Skeletal muscle satellite cell (primary cell): ENCODE data around the gene ZBTB21.
A peak's percentile ranks its signal among the peaks of the same experiment; 100 is the strongest.

Source experiments
- H3K27me3 ChIP-seq: 2 replicates; pipeline ENCODE4 v1.7.0; 2013; ENCODE audit warnings: low read length; ENCODE audit not compliant: control insufficient read depth, insufficient read depth
- H3K36me3 ChIP-seq: 2 replicates; pipeline ENCODE4 v1.7.0; 2013; ENCODE audit warnings: mild to moderate bottlenecking, control low read depth, low read length; ENCODE audit not compliant: insufficient read depth
- H3K4me1 ChIP-seq: 2 replicates; pipeline ENCODE4 v1.7.0; 2013; ENCODE audit warnings: low read length; ENCODE audit not compliant: control insufficient read depth, insufficient read depth
- H3K4me2 ChIP-seq: 2 replicates; pipeline ENCODE4 v1.7.0; 2013; ENCODE audit warnings: mild to moderate bottlenecking, low read length
- H3K4me3 ChIP-seq: 2 replicates; pipeline ENCODE4 v1.7.0; 2013; ENCODE audit warnings: low read length
- H3K9ac ChIP-seq: 2 replicates; pipeline ENCODE4 v1.7.0; 2013; ENCODE audit warnings: mild to moderate bottlenecking, low read depth, low read length, moderate library complexity
- H3K9me3 ChIP-seq: replicated peaks from 2 replicates; pipeline ENCODE4 v1.7.0; 2013; ENCODE audit warnings: mild to moderate bottlenecking, control low read depth, low read length

Gene ZBTB21

GRCh38 chr21:42016364-42016985 is 6.3 kb upstream of the ZBTB21 start:
- Histone ChIP-seq H3K4me2 (no peak overlapping the region), H3K36me3 (no peaks in the 10 kb centered on the region), H3K4me1 (no peaks in the 10 kb centered on the region), H3K9ac (no peak overlapping the region), H3K9me3 (no peaks in the 10 kb centered on the region), H3K4me3 (no peak overlapping the region), H3K27me3 (peaks cover 33% of the 10 kb centered on the region)

DNA sequence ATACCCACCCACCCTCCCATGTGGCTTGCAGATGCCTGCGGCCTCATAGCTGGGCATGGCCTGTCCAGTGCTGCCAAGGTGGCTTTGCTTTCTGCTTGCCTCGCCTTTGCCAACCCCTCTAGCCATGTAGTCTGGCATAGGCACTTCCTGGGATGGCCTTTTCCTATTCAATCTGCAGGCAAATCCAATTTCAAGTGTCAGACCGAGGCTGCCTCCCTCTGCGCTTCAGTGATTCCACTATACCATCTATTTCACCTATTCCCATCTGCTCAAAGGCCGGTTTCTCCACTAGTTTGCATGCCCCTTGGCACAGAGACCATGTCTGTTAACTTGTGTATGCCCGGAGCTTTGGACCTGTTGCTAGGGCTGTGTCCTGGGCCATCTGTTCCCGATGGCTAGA is 3.8 kb upstream of the ZBTB21 start:
- peaks cover 7% of the 10 kb centered on the region for H3K4me1 ChIP-seq
- no peaks in the 10 kb centered on the region for H3K9me3 ChIP-seq
- H3K27me3 ChIP-seq, result peaks cover 20% of the 10 kb centered on the region
- H3K36me3 ChIP-seq, result no peaks in the 10 kb centered on the region
- no peak overlapping the region for H3K9ac ChIP-seq
- H3K4me2 ChIP-seq, result no peak overlapping the region
- H3K4me3 ChIP-seq, result no peak overlapping the region

GRCh38 chr21:42013376-42013775 is 3.2 kb upstream of the ZBTB21 start:
- H3K4me2 ChIP-seq, result no peak overlapping the region
- H3K36me3 ChIP-seq, result no peaks in the 10 kb centered on the region
- no peaks in the 10 kb centered on the region for H3K9me3 ChIP-seq

GRCh38 chr21:42012763-42013329 is 2.7 kb upstream of the ZBTB21 start:
- H3K9ac ChIP-seq, result no peak overlapping the region
- H3K9me3 ChIP-seq, result no peaks in the 10 kb centered on the region
- peaks cover 20% of the 10 kb centered on the region for H3K27me3 ChIP-seq
- H3K4me2 ChIP-seq, result no peak overlapping the region
- H3K36me3 ChIP-seq, result no peaks in the 10 kb centered on the region
- H3K4me1 ChIP-seq, result peaks cover 13% of the 10 kb centered on the region
- no peak overlapping the region for H3K4me3 ChIP-seq

More at GRCh38 chr21:42013376-42013775, 3.2 kb upstream of the ZBTB21 start:
- Histone ChIP-seq H3K4me1 (peaks cover 13% of the 10 kb centered on the region), H3K4me3 (no peak overlapping the region), H3K27me3 (peaks cover 20% of the 10 kb centered on the region), H3K9ac (no peak overlapping the region)

GRCh38 chr21:42012344-42012743 is 2.2 kb upstream of the ZBTB21 start:
- Histone ChIP-seq H3K4me1 (peaks cover 13% of the 10 kb centered on the region), H3K9me3 (no peaks in the 10 kb centered on the region), H3K27me3 (peaks cover 20% of the 10 kb centered on the region), H3K4me2 (no peak overlapping the region), H3K4me3 (no peak overlapping the region), H3K36me3 (no peaks in the 10 kb centered on the region), H3K9ac (no peak overlapping the region)

GRCh38 chr21:42010507-42011495 is 641 bp upstream of the ZBTB21 start:
- peak overlapping the region; percentile 85 for H3K9ac ChIP-seq
- H3K27me3 ChIP-seq, result peaks cover 20% of the 10 kb centered on the region
- H3K4me3 ChIP-seq, result peak overlapping the region; percentile 97
- H3K36me3 ChIP-seq, result no peaks in the 10 kb centered on the region
- H3K4me1 ChIP-seq, result peaks cover 13% of the 10 kb centered on the region
- H3K4me2 ChIP-seq, result peak overlapping the region; percentile 90
- H3K9me3 ChIP-seq, result no peaks in the 10 kb centered on the region

GRCh38 chr21:42009018-42009830 is 936 bp downstream of the ZBTB21 start:
- H3K9me3 ChIP-seq, result no peaks in the 10 kb centered on the region
- peaks cover 20% of the 10 kb centered on the region for H3K27me3 ChIP-seq
- no peaks in the 10 kb centered on the region for H3K36me3 ChIP-seq
- H3K4me3 ChIP-seq, result peak overlapping the region; percentile 97
- H3K4me1 ChIP-seq, result peaks cover 13% of the 10 kb centered on the region
- H3K9ac ChIP-seq, result peak overlapping the region; percentile 96
- H3K4me2 ChIP-seq, result peak overlapping the region; percentile 95

DNA sequence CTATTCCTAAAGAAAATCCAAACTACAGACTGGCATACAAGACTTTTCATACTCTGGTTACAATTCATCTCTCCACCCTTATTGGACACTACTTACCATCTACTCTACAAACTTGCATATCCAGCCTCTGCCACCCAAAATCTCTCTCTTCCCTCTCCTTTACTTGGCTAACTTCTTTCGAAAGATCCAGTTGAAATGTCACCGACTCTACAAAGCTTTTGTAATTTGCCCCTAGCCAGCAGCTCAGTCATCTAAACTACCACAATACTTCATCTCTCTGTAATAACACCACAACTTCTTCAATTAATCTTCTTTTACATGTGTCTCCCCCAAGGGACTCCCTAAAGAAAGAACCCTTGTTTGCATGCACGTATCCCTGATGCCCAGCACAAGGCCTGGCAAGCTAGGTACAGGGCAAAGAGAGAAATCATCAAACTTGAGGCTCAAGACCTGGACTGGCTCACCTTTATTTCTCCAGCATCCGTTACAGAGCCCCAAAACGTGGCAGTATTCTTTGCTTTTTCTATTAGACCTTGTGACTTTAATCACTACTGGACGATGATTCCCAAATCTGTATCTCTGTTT is 2.7 kb downstream of the ZBTB21 start:
- Histone ChIP-seq H3K9me3 (no peaks in the 10 kb centered on the region), H3K4me1 (peaks cover 22% of the 10 kb centered on the region), H3K36me3 (no peaks in the 10 kb centered on the region), H3K4me2 (no peak overlapping the region), H3K4me3 (no peak overlapping the region), H3K27me3 (peaks cover 8% of the 10 kb centered on the region), H3K9ac (no peak overlapping the region)

- H3K36me3 ChIP-seq, result no peaks in the 10 kb centered on the region
- H3K9ac ChIP-seq, result no peak overlapping the region
- H3K4me1 ChIP-seq, result peaks cover 28% of the 10 kb centered on the region
- no peak overlapping the region for H3K4me2 ChIP-seq
- no peaks in the 10 kb centered on the region for H3K9me3 ChIP-seq
- H3K27me3 ChIP-seq, result peaks cover 1% of the 10 kb centered on the region
- no peak overlapping the region for H3K4me3 ChIP-seq
Observed at GRCh38 chr21:42006765-42007164, 3.4 kb downstream of the ZBTB21 start.

GRCh38 chr21:42004406-42005199 is 5.6 kb downstream of the ZBTB21 start:
- Histone ChIP-seq H3K9me3 (no peaks in the 10 kb centered on the region), H3K4me2 (no peak overlapping the region), H3K9ac (no peak overlapping the region), H3K27me3 (no peaks in the 10 kb centered on the region), H3K4me3 (no peak overlapping the region), H3K4me1 (peaks cover 23% of the 10 kb centered on the region), H3K36me3 (peaks cover 14% of the 10 kb centered on the region)
